ENCODE measurements around the gene GRB7. TPM values are rescaled to one million over a fixed set of nuclear protein-coding genes. Genes with fewer than 3 reads are reported as not detected.

GRB7 gene
- total and polyA plus RNA-seq, 5 donors from 2014 or later, result not detected

DNA sequence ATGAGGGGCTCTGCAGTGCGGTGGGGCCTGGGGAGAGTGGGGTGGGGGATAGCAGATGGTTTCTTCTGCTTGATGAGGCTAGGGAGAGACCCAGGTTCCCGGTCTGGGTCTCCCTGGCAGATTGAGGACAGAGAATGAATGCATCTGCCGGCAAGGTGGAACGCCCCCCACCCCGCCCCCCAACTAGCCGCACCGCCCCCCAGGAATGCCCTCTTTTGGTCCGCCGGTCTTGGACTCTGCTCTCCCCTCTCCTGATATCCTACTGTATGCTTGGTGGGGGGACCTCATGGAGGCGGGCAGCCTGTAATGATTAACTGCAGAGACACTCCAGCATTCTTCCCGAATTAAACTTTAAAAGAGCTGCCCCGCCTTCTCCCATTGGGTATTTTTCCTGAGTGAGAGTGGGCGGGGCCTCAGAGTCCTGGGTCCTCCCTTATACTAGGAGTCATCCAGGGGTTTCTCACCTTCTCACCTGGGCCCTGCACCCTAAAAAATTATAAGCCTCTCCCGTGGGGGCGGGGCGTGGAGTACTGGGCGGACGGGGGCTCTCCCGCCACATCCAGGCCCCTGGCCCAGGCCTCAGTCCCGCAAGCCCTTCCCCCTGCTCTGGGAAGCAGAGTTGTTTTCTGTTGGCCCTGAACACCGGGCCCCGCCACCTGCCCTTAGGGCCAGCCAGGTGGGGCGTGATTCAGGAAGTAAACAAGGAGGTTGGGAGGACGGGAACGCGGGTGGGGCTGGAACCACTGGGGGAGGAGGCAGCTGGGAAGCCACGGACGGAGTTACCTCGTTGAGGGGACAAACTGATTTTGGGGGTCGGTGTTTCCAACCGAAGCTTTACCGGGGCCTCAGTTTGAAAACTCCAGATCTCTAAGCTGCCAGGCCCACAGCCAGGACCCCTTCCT is 1.5 kb downstream of the GRB7 start:
- Histone ChIP-seq H3K27ac (ENCODE audit: insufficient read depth, low read length, poor library complexity, severe bottlenecking) (no peak overlapping the region), H3K4me1 (ENCODE audit: control insufficient read depth, insufficient read depth, low read length, poor library complexity, severe bottlenecking) (peaks cover 16% of the 10 kb centered on the region), H3K36me3 (ENCODE audit: control insufficient read depth, insufficient read depth, low read length) (no peaks in the 10 kb centered on the region), H3K4me3 (ENCODE audit: low read depth, low read length) (no peak overlapping the region), H3K9me3 (ENCODE audit: control insufficient read depth in 2 of 2, low read length in 2 of 2) (no peaks in the 10 kb centered on the region), H3K27me3 (ENCODE audit: control insufficient read depth, insufficient read depth, low read length) (no peaks in the 10 kb centered on the region)
- H3K4me3 Mint-ChIP-seq, result peak overlapping the region in 2 of 4 donors; percentile 25 to 54
- peaks cover 0 to 1% (median 0%) of the 10 kb centered on the region in 7 donors for H3K9me3 Mint-ChIP-seq
- peak overlapping the region in 1 of 3 donors; percentile 33 for H3K27ac Mint-ChIP-seq
- no peak for DNase-seq
- ATAC-seq (ENCODE audit: low read depth in 2 of 2), result no peak
- H3K36me3 Mint-ChIP-seq, result no peaks in the 10 kb centered on the region
- peaks cover 41% of the 10 kb centered on the region for H3K27me3 Mint-ChIP-seq
- H3K4me1 Mint-ChIP-seq, result peaks cover 0 to 22% (median 4%) of the 10 kb centered on the region in 4 donors

DNA sequence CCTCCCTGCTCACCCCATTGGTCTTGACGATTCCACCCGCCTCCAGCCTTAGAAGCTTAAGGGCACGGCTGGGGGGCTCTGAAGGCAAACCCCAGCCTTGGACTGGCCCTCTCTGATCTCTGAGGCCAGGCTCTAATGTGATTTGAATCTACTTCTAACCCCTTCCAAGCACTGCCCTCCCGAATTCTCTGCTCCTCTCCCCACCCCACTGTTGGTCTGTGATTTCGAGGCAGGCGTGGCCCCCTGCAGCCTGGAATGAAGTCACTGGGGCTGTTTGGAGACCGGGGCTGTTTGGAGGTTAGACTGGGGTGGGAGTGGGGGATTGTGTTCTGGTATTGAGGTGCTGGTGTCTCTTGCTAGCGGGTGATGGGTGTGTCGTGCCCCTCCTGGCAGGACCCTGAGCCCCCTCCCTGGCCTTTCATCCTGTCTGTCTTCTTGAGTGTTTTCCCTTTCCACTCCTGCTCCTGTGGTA is 2.2 kb downstream of the GRB7 start:
- Histone ChIP-seq H3K4me1 (ENCODE audit: control insufficient read depth, insufficient read depth, low read length, poor library complexity, severe bottlenecking) (peaks cover 16% of the 10 kb centered on the region), H3K4me3 (ENCODE audit: low read depth, low read length) (no peak overlapping the region), H3K9me3 (ENCODE audit: control insufficient read depth in 2 of 2, low read length in 2 of 2) (no peaks in the 10 kb centered on the region), H3K36me3 (ENCODE audit: control insufficient read depth, insufficient read depth, low read length) (no peaks in the 10 kb centered on the region), H3K27ac (ENCODE audit: insufficient read depth, low read length, poor library complexity, severe bottlenecking) (no peak overlapping the region), H3K27me3 (ENCODE audit: control insufficient read depth, insufficient read depth, low read length) (no peaks in the 10 kb centered on the region)
- no peak for DNase-seq
- no peak for ATAC-seq (ENCODE audit: low read depth in 2 of 2)
- Mint-ChIP-seq H3K4me1 (peaks cover 0 to 22% (median 4%) of the 10 kb centered on the region in 4 donors), H3K27ac (peak overlapping the region in 1 of 3 donors; percentile 62), H3K27me3 (peaks cover 44% of the 10 kb centered on the region), H3K4me3 (peak overlapping the region in 1 of 4 donors; percentile 25), H3K9me3 (peaks cover 0 to 1% (median 0%) of the 10 kb centered on the region in 7 donors), H3K36me3 (no peaks in the 10 kb centered on the region)

DNA sequence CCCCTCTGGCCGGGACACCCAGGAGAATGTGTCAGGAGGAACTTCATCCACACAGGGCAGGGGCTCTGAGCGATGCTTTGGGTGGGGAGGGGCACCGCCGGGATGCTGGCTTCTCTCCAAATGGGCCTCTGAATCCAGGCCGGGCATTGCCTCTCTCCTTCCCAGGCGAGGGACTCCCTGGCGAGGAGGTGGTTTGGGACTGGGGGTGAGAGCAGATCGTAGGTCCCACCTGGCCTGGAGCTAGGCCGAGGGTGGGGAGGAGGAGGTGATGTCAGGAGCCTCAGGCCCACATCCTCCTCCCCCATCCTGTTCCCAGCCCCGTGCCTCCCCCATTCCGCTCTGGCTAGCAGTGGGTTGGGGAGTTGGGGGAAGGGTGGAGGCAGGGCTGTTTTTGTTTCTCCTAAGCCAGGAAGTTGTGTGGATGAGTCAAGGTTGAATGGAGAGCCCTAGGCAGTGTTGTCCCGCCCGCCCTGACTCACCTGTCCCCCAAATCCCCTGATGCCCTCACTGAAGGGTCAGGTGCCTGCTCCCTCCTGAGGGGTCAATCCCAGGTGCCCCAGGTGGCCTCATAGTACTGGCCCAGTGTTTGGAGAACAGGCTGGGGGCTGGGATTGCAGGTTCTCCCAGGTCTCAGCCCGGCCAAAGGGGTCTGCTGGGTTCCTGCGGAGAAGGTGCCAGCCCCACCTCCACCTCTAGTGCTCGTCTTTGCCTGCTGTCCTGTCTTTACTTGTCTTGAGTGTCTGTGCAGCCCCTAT is 2.8 kb downstream of the GRB7 start:
- Mint-ChIP-seq H3K36me3 (no peaks in the 10 kb centered on the region), H3K9me3 (peaks cover 0 to 1% (median 0%) of the 10 kb centered on the region in 7 donors), H3K4me3 (no peak overlapping the region), H3K27ac (no peak overlapping the region), H3K27me3 (peaks cover 38% of the 10 kb centered on the region), H3K4me1 (peaks cover 0 to 22% (median 4%) of the 10 kb centered on the region in 4 donors)
- DNase-seq, result no peak
- no peak overlapping the region for H3K27ac ChIP-seq (ENCODE audit: insufficient read depth, low read length, poor library complexity, severe bottlenecking)
- H3K36me3 ChIP-seq (ENCODE audit: control insufficient read depth, insufficient read depth, low read length), result no peaks in the 10 kb centered on the region
- H3K4me1 ChIP-seq (ENCODE audit: control insufficient read depth, insufficient read depth, low read length, poor library complexity, severe bottlenecking), result peaks cover 16% of the 10 kb centered on the region
- H3K27me3 ChIP-seq (ENCODE audit: control insufficient read depth, insufficient read depth, low read length), result no peaks in the 10 kb centered on the region
- H3K4me3 ChIP-seq (ENCODE audit: low read depth, low read length), result no peak overlapping the region
- H3K9me3 ChIP-seq (ENCODE audit: control insufficient read depth in 2 of 2, low read length in 2 of 2), result no peaks in the 10 kb centered on the region
- no peak for ATAC-seq (ENCODE audit: low read depth in 2 of 2)

DNA sequence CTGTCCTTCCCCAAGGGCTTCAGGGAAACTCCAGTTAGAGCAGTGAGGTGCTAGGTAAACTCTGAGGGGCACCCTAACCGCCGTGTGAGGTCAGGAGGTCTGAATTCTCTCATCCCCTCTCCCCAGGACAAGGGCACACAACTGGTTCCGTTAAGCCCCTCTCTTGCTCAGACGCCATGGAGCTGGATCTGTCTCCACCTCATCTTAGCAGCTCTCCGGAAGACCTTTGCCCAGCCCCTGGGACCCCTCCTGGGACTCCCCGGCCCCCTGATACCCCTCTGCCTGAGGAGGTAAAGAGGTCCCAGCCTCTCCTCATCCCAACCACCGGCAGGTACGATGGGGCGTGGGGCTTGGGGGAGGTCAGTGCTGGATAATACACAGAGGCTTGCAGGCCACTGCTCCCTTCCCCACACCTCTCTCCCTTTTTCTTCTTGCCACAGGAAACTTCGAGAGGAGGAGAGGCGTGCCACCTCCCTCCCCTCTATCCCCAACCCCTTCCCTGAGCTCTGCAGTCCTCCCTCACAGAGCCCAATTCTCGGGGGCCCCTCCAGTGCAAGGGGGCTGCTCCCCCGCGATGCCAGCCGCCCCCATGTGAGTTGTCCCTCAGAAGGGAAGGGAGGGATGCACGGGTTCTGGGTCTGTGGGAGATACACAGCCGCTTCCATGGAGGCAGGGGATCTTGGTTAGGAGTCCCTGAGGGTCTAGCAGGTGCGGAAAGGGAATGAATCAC is 4.6 kb downstream of the GRB7 start:
- H3K36me3 Mint-ChIP-seq, result no peaks in the 10 kb centered on the region
- Histone ChIP-seq H3K27me3 (ENCODE audit: control insufficient read depth, insufficient read depth, low read length) (no peaks in the 10 kb centered on the region), H3K9me3 (ENCODE audit: control insufficient read depth in 2 of 2, low read length in 2 of 2) (no peaks in the 10 kb centered on the region), H3K27ac (ENCODE audit: insufficient read depth, low read length, poor library complexity, severe bottlenecking) (no peak overlapping the region), H3K36me3 (ENCODE audit: control insufficient read depth, insufficient read depth, low read length) (no peaks in the 10 kb centered on the region), H3K4me1 (ENCODE audit: control insufficient read depth, insufficient read depth, low read length, poor library complexity, severe bottlenecking) (peaks cover 16% of the 10 kb centered on the region), H3K4me3 (ENCODE audit: low read depth, low read length) (no peak overlapping the region)
- no peak overlapping the region for H3K4me3 Mint-ChIP-seq
- DNase-seq (no peak), ATAC-seq (ENCODE audit: low read depth in 2 of 2) (no peak)
- peaks cover 29% of the 10 kb centered on the region for H3K27me3 Mint-ChIP-seq
- peaks cover 0 to 1% (median 0%) of the 10 kb centered on the region in 7 donors for H3K9me3 Mint-ChIP-seq
- no peak overlapping the region for H3K27ac Mint-ChIP-seq
- H3K4me1 Mint-ChIP-seq, result peaks cover 0 to 16% (median 6%) of the 10 kb centered on the region in 4 donors

DNA sequence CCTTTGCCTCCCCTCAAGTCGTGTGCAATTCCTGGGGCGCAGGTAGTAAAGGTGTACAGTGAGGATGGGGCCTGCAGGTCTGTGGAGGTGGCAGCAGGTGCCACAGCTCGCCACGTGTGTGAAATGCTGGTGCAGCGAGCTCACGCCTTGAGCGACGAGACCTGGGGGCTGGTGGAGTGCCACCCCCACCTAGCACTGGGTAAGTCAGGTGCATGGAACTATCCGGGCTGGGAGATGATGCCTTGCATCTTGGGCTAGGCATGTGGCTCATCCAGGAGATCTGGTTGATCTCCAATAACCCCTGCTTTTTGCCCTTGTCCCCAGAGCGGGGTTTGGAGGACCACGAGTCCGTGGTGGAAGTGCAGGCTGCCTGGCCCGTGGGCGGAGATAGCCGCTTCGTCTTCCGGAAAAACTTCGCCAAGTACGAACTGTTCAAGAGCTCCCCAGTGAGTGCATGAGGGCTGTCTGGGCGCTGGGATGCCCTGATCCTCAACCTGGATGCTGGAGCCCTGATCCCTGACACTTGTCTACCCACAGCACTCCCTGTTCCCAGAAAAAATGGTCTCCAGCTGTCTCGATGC is 5.2 kb downstream of the GRB7 start:
- peaks cover 25% of the 10 kb centered on the region for H3K27me3 Mint-ChIP-seq
- Histone ChIP-seq H3K36me3 (ENCODE audit: control insufficient read depth, insufficient read depth, low read length) (no peaks in the 10 kb centered on the region), H3K9me3 (ENCODE audit: control insufficient read depth in 2 of 2, low read length in 2 of 2) (no peaks in the 10 kb centered on the region), H3K4me3 (ENCODE audit: low read depth, low read length) (no peak overlapping the region), H3K27me3 (ENCODE audit: control insufficient read depth, insufficient read depth, low read length) (no peaks in the 10 kb centered on the region), H3K27ac (ENCODE audit: insufficient read depth, low read length, poor library complexity, severe bottlenecking) (no peak overlapping the region), H3K4me1 (ENCODE audit: control insufficient read depth, insufficient read depth, low read length, poor library complexity, severe bottlenecking) (peaks cover 13% of the 10 kb centered on the region)
- DNase-seq (no peak), ATAC-seq (ENCODE audit: low read depth in 2 of 2) (no peak)
- no peak overlapping the region for H3K4me3 Mint-ChIP-seq
- peaks cover 0 to 16% (median 6%) of the 10 kb centered on the region in 4 donors for H3K4me1 Mint-ChIP-seq
- no peaks in the 10 kb centered on the region for H3K36me3 Mint-ChIP-seq
- H3K27ac Mint-ChIP-seq, result no peak overlapping the region
- peaks cover 0 to 1% (median 0%) of the 10 kb centered on the region in 7 donors for H3K9me3 Mint-ChIP-seq

DNA sequence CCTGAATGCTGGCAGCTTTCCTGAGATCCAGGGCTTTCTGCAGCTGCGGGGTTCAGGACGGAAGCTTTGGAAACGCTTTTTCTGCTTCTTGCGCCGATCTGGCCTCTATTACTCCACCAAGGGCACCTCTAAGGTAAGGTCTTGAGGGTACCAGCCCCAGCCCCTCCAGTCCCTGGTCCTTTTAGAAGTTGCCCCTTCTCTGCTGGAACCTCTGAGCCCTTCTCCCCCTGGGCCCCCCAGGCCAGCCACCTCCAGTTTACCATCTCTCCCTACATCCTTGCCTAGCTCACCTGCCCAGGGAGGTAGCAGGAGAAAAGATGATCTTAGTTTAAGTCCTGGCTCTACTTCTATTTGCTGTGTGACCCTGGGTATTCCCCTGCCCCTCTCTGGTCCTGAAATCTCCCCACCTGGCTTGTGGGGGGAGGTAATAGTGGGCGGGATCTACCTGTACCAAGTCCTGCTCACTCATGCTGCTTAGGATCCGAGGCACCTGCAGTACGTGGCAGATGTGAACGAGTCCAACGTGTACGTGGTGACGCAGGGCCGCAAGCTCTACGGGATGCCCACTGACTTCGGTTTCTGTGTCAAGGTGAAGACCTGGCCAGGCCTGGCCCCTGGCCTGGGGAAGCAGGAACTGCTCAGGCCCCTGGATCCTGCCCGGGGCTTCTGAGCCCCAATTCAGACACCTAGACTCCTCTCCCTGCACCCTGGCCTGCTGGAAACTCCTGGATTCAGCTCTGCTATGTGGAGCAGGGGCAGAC is 6.5 kb downstream of the GRB7 start:
- Mint-ChIP-seq H3K4me1 (peaks cover 0 to 6% (median 2%) of the 10 kb centered on the region in 4 donors), H3K36me3 (no peaks in the 10 kb centered on the region), H3K27me3 (peaks cover 20% of the 10 kb centered on the region), H3K9me3 (peaks cover 0 to 1% (median 0%) of the 10 kb centered on the region in 7 donors), H3K27ac (no peak overlapping the region), H3K4me3 (no peak overlapping the region)
- Histone ChIP-seq H3K4me1 (ENCODE audit: control insufficient read depth, insufficient read depth, low read length, poor library complexity, severe bottlenecking) (peaks cover under 1% of the 10 kb centered on the region), H3K27ac (ENCODE audit: insufficient read depth, low read length, poor library complexity, severe bottlenecking) (no peak overlapping the region), H3K27me3 (ENCODE audit: control insufficient read depth, insufficient read depth, low read length) (no peaks in the 10 kb centered on the region), H3K4me3 (ENCODE audit: low read depth, low read length) (no peak overlapping the region), H3K9me3 (ENCODE audit: control insufficient read depth in 2 of 2, low read length in 2 of 2) (no peaks in the 10 kb centered on the region), H3K36me3 (ENCODE audit: control insufficient read depth, insufficient read depth, low read length) (no peaks in the 10 kb centered on the region)
- no peak for DNase-seq
- no peak for ATAC-seq (ENCODE audit: low read depth in 2 of 2)

Measured in CD4-positive, CD25-positive, alpha-beta regulatory T cell (primary cell).